Activated CD4-positive, alpha-beta T cell treated with anti-CD3 and anti-CD28 coated beads, Interleukin-2, amount 10 ng/mL, durations not matched to agents 7 days and 5 days (primary cell): ENCODE measurements around the gene WDR82. TPM values are rescaled to one million over a fixed set of nuclear protein-coding genes. Genes with fewer than 3 reads are reported as not detected.

Experiments used
- CTCF ChIA-PET: fragments of 350-600 bp; sonication (Branson Sonifier 250); formaldehyde crosslinking; loops from one replicate; lab custom pipeline; 2021; ENCODE audit warnings: antibody characterized with exemption; lab: Charles Lee
- POLR2A ChIA-PET: fragments of 350-600 bp; sonication (Branson Sonifier 250); formaldehyde crosslinking; loops from one replicate; lab custom pipeline; 2021; ENCODE audit warnings: antibody characterized with exemption; lab: Charles Lee
- DNase-seq: peaks from one replicate; pipeline ENCODE4 v3.0.0-alpha.2; 2020
- H3K27ac Mint-ChIP-seq: one replicate; pipeline ENCODE4 v1.8.0; 2021; ENCODE audit warnings: mild to moderate bottlenecking, moderate library complexity, mixed read lengths
- H3K27me3 Mint-ChIP-seq: one replicate; pipeline ENCODE4 v1.8.0; 2021; ENCODE audit warnings: mixed read lengths
- H3K36me3 Mint-ChIP-seq: one replicate; pipeline ENCODE4 v1.8.0; 2021; ENCODE audit warnings: low read depth, mixed read lengths
- H3K4me1 Mint-ChIP-seq: one replicate; pipeline ENCODE4 v1.8.0; 2021; ENCODE audit warnings: mixed read lengths
- H3K4me3 Mint-ChIP-seq: one replicate; pipeline ENCODE4 v1.8.0; 2021; ENCODE audit warnings: mild to moderate bottlenecking, moderate library complexity, mixed read lengths
- H3K9me3 Mint-ChIP-seq: one replicate; pipeline ENCODE4 v1.8.0; 2021; ENCODE audit warnings: mixed read lengths
- total RNA-seq, 2 experiments: library from RNA; stranded (reverse); gene quantifications; one replicate each; pipeline ENCODE4 v1.2.3, GENCODE V29; 2021

WDR82 gene
- total RNA-seq, 2 experiments from 2014 or later = 140 to 143 TPM

GRCh38 chr3:52259448-52259847, 19.0 kb downstream of the WDR82 start:
- Mint-ChIP-seq H3K27ac (no peak overlapping the region), H3K4me3 (no peak overlapping the region), H3K27me3 (no peaks in the 10 kb centered on the region), H3K4me1 (peaks cover 95% of the 10 kb centered on the region), H3K36me3 (peaks cover 99% of the 10 kb centered on the region), H3K9me3 (no peaks in the 10 kb centered on the region)
- DNase-seq = no peak
- ChIA-PET POLR2A (no interaction called here), CTCF (interaction anchor here (0.9 to 4.4 kb wide), 7 partner anchors 9 to 39 kb away, joined by 3 to 17 read pairs (median 5); partner anchors contain the start of gene WDR82)

- ChIA-PET CTCF (interaction anchor here (0.9 to 4.4 kb wide), 8 partner anchors 11 to 39 kb away, joined by 3 to 17 read pairs (median 4); partner anchors contain the start of genes PPM1M, TWF2 and WDR82), POLR2A (no interaction called here)
- peaks cover 95% of the 10 kb centered on the region for H3K4me1 Mint-ChIP-seq
- H3K4me3 Mint-ChIP-seq = no peak overlapping the region
- DNase-seq = no peak
- peaks cover 99% of the 10 kb centered on the region for H3K36me3 Mint-ChIP-seq
- no peaks in the 10 kb centered on the region for H3K27me3 Mint-ChIP-seq
- H3K9me3 Mint-ChIP-seq = no peaks in the 10 kb centered on the region
- no peak overlapping the region for H3K27ac Mint-ChIP-seq
Measured at GRCh38 chr3:52259035-52259434, 19.4 kb downstream of the WDR82 start.

GRCh38 chr3:52257911-52258310, 20.5 kb downstream of the WDR82 start:
- no peak for DNase-seq
- ChIA-PET CTCF (interaction anchor here (1.2 to 4.4 kb wide), 4 partner anchors 10 to 21 kb away, joined by 3 to 17 read pairs (median 9); partner anchors contain the start of genes PPM1M, TWF2 and WDR82), POLR2A (no interaction called here)
- Mint-ChIP-seq H3K36me3 (peaks cover 97% of the 10 kb centered on the region), H3K9me3 (no peaks in the 10 kb centered on the region), H3K4me3 (no peak overlapping the region), H3K27me3 (no peaks in the 10 kb centered on the region), H3K27ac (no peak overlapping the region), H3K4me1 (peaks cover 95% of the 10 kb centered on the region)

GRCh38 chr3:52256622-52257021, 21.8 kb downstream of the WDR82 start:
- Mint-ChIP-seq H3K4me3 (no peak overlapping the region), H3K9me3 (no peaks in the 10 kb centered on the region), H3K27me3 (no peaks in the 10 kb centered on the region), H3K27ac (peak overlapping the region; percentile 97), H3K4me1 (peaks cover 94% of the 10 kb centered on the region), H3K36me3 (peaks cover 97% of the 10 kb centered on the region)
- ChIA-PET CTCF (interaction anchor here (1.1 to 2.0 kb wide), 2 partner anchors 11 to 36 kb away, joined by 4 read pairs; no protein-coding TSS in a partner anchor), POLR2A (no interaction called here)
- no peak for DNase-seq

GRCh38 chr3:52256159-52256558, 22.3 kb downstream of the WDR82 start:
- Mint-ChIP-seq H3K27me3 (no peaks in the 10 kb centered on the region), H3K4me3 (no peak overlapping the region), H3K36me3 (peaks cover 92% of the 10 kb centered on the region), H3K9me3 (no peaks in the 10 kb centered on the region), H3K4me1 (peaks cover 91% of the 10 kb centered on the region), H3K27ac (peak overlapping the region; percentile 97)
- POLR2A ChIA-PET = no interaction called here
- DNase-seq = no peak
- CTCF ChIA-PET = interaction anchor here (0.7 to 2.0 kb wide), 3 partner anchors 11 to 260 kb away, joined by 3 to 4 read pairs (median 4); no protein-coding TSS in a partner anchor

- Mint-ChIP-seq H3K4me3 (peak overlapping the region; percentile 41), H3K27ac (peak overlapping the region; percentile 97), H3K27me3 (no peaks in the 10 kb centered on the region), H3K9me3 (no peaks in the 10 kb centered on the region), H3K36me3 (peaks cover 88% of the 10 kb centered on the region), H3K4me1 (peaks cover 91% of the 10 kb centered on the region)
- POLR2A ChIA-PET = interaction anchor here (1.7 kb wide), 1 partner anchor 11 kb away, joined by 4 read pairs; no protein-coding TSS in a partner anchor
- no peak for DNase-seq
- CTCF ChIA-PET = interaction anchor here (1.5 to 5.4 kb wide), 3 partner anchors 23 to 84 kb away, joined by 3 to 45 read pairs (median 13); partner anchors contain the start of gene WDR82
Measured at GRCh38 chr3:52254608-52255007, 23.8 kb downstream of the WDR82 start.

- Mint-ChIP-seq H3K27ac (peak overlapping the region; percentile 97), H3K4me1 (peaks cover 91% of the 10 kb centered on the region), H3K27me3 (no peaks in the 10 kb centered on the region), H3K36me3 (peaks cover 88% of the 10 kb centered on the region), H3K9me3 (no peaks in the 10 kb centered on the region), H3K4me3 (peak overlapping the region; percentile 75)
- ChIA-PET POLR2A (interaction anchor here (0.6 to 2.5 kb wide), 5 partner anchors 10 to 24 kb away, joined by 3 to 15 read pairs (median 4); partner anchors contain the start of gene WDR82), CTCF (interaction anchor here (0.7 to 5.4 kb wide), 15 partner anchors 10 to 160 kb away, joined by 3 to 45 read pairs (median 9); partner anchors contain the start of gene WDR82)
- peak; percentile 91 for DNase-seq
Measured at GRCh38 chr3:52253314-52254304, 24.8 kb downstream of the WDR82 start.

GRCh38 chr3:52250122-52250521, 28.3 kb downstream of the WDR82 start:
- ChIA-PET CTCF (interaction anchor here (0.6 to 5.4 kb wide), 10 partner anchors 10 to 168 kb away, joined by 3 to 45 read pairs (median 8); partner anchors contain the start of gene WDR82), POLR2A (no interaction called here)
- peaks cover 77% of the 10 kb centered on the region for H3K36me3 Mint-ChIP-seq
- peaks cover 82% of the 10 kb centered on the region for H3K4me1 Mint-ChIP-seq
- no peak overlapping the region for H3K4me3 Mint-ChIP-seq
- H3K27ac Mint-ChIP-seq = peak overlapping the region; percentile 79
- H3K9me3 Mint-ChIP-seq = no peaks in the 10 kb centered on the region
- DNase-seq = no peak
- H3K27me3 Mint-ChIP-seq = no peaks in the 10 kb centered on the region

GRCh38 chr3:52249683-52250082, 28.8 kb downstream of the WDR82 start:
- DNase-seq = no peak
- Mint-ChIP-seq H3K9me3 (no peaks in the 10 kb centered on the region), H3K36me3 (peaks cover 72% of the 10 kb centered on the region), H3K4me1 (peaks cover 83% of the 10 kb centered on the region), H3K27me3 (no peaks in the 10 kb centered on the region), H3K27ac (peak overlapping the region; percentile 79), H3K4me3 (no peak overlapping the region)
- ChIA-PET POLR2A (no interaction called here), CTCF (interaction anchor here (0.6 to 5.4 kb wide), 10 partner anchors 9 to 169 kb away, joined by 3 to 45 read pairs (median 8); partner anchors contain the start of gene WDR82)

- no peaks in the 10 kb centered on the region for H3K9me3 Mint-ChIP-seq
- POLR2A ChIA-PET = no interaction called here
- H3K4me3 Mint-ChIP-seq = peak overlapping the region; percentile 28
- peaks cover 83% of the 10 kb centered on the region for H3K4me1 Mint-ChIP-seq
- CTCF ChIA-PET = interaction anchor here (0.9 to 5.4 kb wide), 14 partner anchors 9 to 90 kb away, joined by 3 to 45 read pairs (median 6); partner anchors contain the start of genes TWF2 and WDR82
- peak overlapping the region; percentile 80 for H3K27ac Mint-ChIP-seq
- peaks cover 68% of the 10 kb centered on the region for H3K36me3 Mint-ChIP-seq
- H3K27me3 Mint-ChIP-seq = no peaks in the 10 kb centered on the region
- no peak for DNase-seq
Measured at GRCh38 chr3:52248816-52249547, 29.5 kb downstream of the WDR82 start.

- no peaks in the 10 kb centered on the region for H3K9me3 Mint-ChIP-seq
- H3K4me1 Mint-ChIP-seq = peaks cover 83% of the 10 kb centered on the region
- peak overlapping the region; percentile 86 for H3K4me3 Mint-ChIP-seq
- CTCF ChIA-PET = interaction anchor here (0.9 to 2.9 kb wide), 10 partner anchors 9 to 36 kb away, joined by 3 to 15 read pairs (median 6); partner anchors contain the start of genes TWF2 and WDR82
- POLR2A ChIA-PET = no interaction called here
- no peak for DNase-seq
- H3K27ac Mint-ChIP-seq = peak overlapping the region; percentile 93
- peaks cover 65% of the 10 kb centered on the region for H3K36me3 Mint-ChIP-seq
- no peaks in the 10 kb centered on the region for H3K27me3 Mint-ChIP-seq
Measured at GRCh38 chr3:52248165-52248541, 30.3 kb downstream of the WDR82 start.
